ENCODE data around the gene HEMK1.

The HEMK1 gene

GRCh38 chr3:50617911-50618481, 48.7 kb downstream of the HEMK1 start:
- H3K27me3 ChIP-seq (ENCODE audit: control insufficient read depth, low read length): peaks cover 14% of the 10 kb centered on the region
- TF ChIP-seq CTCF (IDR thresholded peaks at IDR 0.05; ENCODE audit: low read depth, low read length, poor library complexity, severe bottlenecking): no peak
- H4K20me1 ChIP-seq (ENCODE audit: control insufficient read depth, insufficient read depth, low read depth, low read length): peaks cover 5% of the 10 kb centered on the region; the same call in 1 of the 2 replicates
- no peaks in the 10 kb centered on the region for H3K9me3 ChIP-seq (ENCODE audit: control insufficient read depth, insufficient read depth, low read length)
- H3K4me2 ChIP-seq (ENCODE audit: low read length): peak overlapping the region; percentile 86
- no peak overlapping the region for H3K27ac ChIP-seq (ENCODE audit: low read depth, low read length)
- peaks cover 6% of the 10 kb centered on the region; the same call in 1 of the 2 replicates for H3K79me2 ChIP-seq (ENCODE audit: control insufficient read depth, low read length)
- H3F3A ChIP-seq (ENCODE audit: control insufficient read depth, insufficient read depth): peaks cover 5% of the 10 kb centered on the region
- peak overlapping the region; percentile 84 for H3K4me3 ChIP-seq (ENCODE audit: low read length)
- H3K36me3 ChIP-seq (ENCODE audit: control insufficient read depth, low read length): no peaks in the 10 kb centered on the region
- H3K9me2 ChIP-seq (replicated peaks; ENCODE audit: control insufficient read depth, low read length): no peaks in the 10 kb centered on the region
- H3K4me1 ChIP-seq (ENCODE audit: control insufficient read depth, low read length): peaks cover 29% of the 10 kb centered on the region

GRCh38 chr3:50620420-50620819, 51.1 kb downstream of the HEMK1 start:
- H3K4me3 ChIP-seq (ENCODE audit: low read length): no peak overlapping the region
- no peaks in the 10 kb centered on the region for H3F3A ChIP-seq (ENCODE audit: control insufficient read depth, insufficient read depth)
- peaks cover 6% of the 10 kb centered on the region; the same call in 1 of the 2 replicates for H3K79me2 ChIP-seq (ENCODE audit: control insufficient read depth, low read length)
- no peaks in the 10 kb centered on the region; the same call in 1 of the 2 replicates for H4K20me1 ChIP-seq (ENCODE audit: control insufficient read depth, insufficient read depth, low read depth, low read length)
- H3K9me2 ChIP-seq (replicated peaks; ENCODE audit: control insufficient read depth, low read length): no peaks in the 10 kb centered on the region
- 0 out of 2 replicates have a peak overlapping the region, but pooled peaks have one; percentile 6 for H3K4me2 ChIP-seq (ENCODE audit: low read length)
- no peaks in the 10 kb centered on the region for H3K9me3 ChIP-seq (ENCODE audit: control insufficient read depth, insufficient read depth, low read length)
- TF ChIP-seq CTCF (IDR thresholded peaks at IDR 0.05; ENCODE audit: low read depth, low read length, poor library complexity, severe bottlenecking) (no peak), EZH2phosphoT487 (IDR thresholded peaks at IDR 0.05; ENCODE audit: borderline replicate concordance, low read length) (no peak)
- H3K27me3 ChIP-seq (ENCODE audit: control insufficient read depth, low read length): no peaks in the 10 kb centered on the region
- H3K4me1 ChIP-seq (ENCODE audit: control insufficient read depth, low read length): peaks cover 29% of the 10 kb centered on the region
- H3K27ac ChIP-seq (ENCODE audit: low read depth, low read length): no peak overlapping the region
- H3K36me3 ChIP-seq (ENCODE audit: control insufficient read depth, low read length): no peaks in the 10 kb centered on the region

- Histone ChIP-seq H3K36me3 (ENCODE audit: control insufficient read depth, low read length) (no peaks in the 10 kb centered on the region), H3K27me3 (ENCODE audit: control insufficient read depth, low read length) (no peaks in the 10 kb centered on the region), H3K79me2 (ENCODE audit: control insufficient read depth, low read length) (peaks cover 6% of the 10 kb centered on the region; the same call in 1 of the 2 replicates), H3K27ac (ENCODE audit: low read depth, low read length) (no peak overlapping the region), H3K4me3 (ENCODE audit: low read length) (no peak overlapping the region), H3K9me2 (replicated peaks; ENCODE audit: control insufficient read depth, low read length) (no peaks in the 10 kb centered on the region), H3F3A (ENCODE audit: control insufficient read depth, insufficient read depth) (no peaks in the 10 kb centered on the region), H3K4me2 (ENCODE audit: low read length) (no peak overlapping the region), H3K9me3 (ENCODE audit: control insufficient read depth, insufficient read depth, low read length) (no peaks in the 10 kb centered on the region), H4K20me1 (ENCODE audit: control insufficient read depth, insufficient read depth, low read depth, low read length) (no peaks in the 10 kb centered on the region; the same call in 1 of the 2 replicates), H3K4me1 (ENCODE audit: control insufficient read depth, low read length) (peaks cover 29% of the 10 kb centered on the region)
- TF ChIP-seq CTCF (IDR thresholded peaks at IDR 0.05; ENCODE audit: low read depth, low read length, poor library complexity, severe bottlenecking): no peak
- TF ChIP-seq EZH2phosphoT487 (IDR thresholded peaks at IDR 0.05; ENCODE audit: borderline replicate concordance, low read length): no peak
Measured at GRCh38 chr3:50620820-50621219, 51.5 kb downstream of the HEMK1 start.

Measured in DOHH2 (cell line).